ENCODE data around the gene ABCG1.
A peak's percentile ranks its signal among the peaks of the same experiment; 100 is the strongest.

The ABCG1 gene

DNA sequence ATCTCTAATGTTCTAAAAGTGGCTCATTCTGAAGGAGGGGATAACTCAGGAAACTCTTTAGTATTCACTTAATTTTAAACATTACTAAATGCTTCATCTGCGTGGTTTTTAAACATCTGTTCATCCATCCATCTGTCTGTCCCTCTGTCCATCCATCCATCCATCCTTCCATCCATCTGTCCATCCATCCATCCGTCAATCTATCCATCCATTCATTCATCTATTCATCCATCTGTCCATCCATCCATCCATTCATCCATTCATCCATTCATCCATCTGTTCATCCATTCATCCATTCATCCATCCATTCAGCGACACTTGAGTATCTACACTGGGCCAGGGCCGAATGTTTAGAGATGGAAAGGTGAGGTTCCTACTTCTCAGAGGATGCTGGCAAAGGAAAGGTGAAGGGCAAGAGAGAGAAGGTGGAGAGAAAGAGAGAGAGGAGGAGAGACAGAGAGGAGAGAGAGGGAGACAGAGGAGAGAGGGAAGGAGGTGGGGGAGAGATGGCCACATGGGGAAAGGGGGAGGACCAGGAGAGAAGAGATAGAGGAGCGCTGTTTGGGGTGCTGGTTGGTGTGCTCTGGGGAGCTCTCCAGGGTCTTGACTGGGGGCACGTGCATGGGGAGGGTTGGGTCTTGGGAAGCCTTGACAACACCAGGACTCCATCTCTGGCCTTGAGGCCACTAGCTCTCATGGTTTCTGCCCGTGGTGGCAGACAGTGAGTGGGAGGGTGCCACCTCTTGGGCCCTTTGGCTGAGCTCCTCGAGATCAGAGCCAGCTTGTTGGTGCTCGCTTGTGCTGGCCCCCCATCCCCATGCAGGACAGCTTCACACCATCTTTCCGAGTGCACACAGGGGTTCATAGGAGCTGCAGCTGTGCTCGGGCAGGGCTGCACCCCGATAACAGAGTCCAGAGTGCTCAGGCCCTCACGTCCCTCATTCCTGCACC lies 45.6 kb downstream of the ABCG1 start:
- Histone ChIP-seq H3K4me3 (ENCODE audit: low read depth, low read length) (no peak overlapping the region), H3K4me1 (peaks cover 2% of the 10 kb centered on the region; the same call in 1 of the 2 replicates), H3K36me3 (no peaks in the 10 kb centered on the region), H3K27me3 (no peaks in the 10 kb centered on the region), H3K9me3 (no peaks in the 10 kb centered on the region)
- TF ChIP-seq, protein P1, sequence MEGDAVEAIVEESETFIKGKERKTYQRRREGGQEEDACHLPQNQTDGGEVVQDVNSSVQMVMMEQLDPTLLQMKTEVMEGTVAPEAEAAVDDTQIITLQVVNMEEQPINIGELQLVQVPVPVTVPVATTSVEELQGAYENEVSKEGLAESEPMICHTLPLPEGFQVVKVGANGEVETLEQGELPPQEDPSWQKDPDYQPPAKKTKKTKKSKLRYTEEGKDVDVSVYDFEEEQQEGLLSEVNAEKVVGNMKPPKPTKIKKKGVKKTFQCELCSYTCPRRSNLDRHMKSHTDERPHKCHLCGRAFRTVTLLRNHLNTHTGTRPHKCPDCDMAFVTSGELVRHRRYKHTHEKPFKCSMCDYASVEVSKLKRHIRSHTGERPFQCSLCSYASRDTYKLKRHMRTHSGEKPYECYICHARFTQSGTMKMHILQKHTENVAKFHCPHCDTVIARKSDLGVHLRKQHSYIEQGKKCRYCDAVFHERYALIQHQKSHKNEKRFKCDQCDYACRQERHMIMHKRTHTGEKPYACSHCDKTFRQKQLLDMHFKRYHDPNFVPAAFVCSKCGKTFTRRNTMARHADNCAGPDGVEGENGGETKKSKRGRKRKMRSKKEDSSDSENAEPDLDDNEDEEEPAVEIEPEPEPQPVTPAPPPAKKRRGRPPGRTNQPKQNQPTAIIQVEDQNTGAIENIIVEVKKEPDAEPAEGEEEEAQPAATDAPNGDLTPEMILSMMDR (IDR thresholded peaks at IDR 0.05; ENCODE audit: low read depth, low read length): no peak
- no peak for DNase-seq

DNA sequence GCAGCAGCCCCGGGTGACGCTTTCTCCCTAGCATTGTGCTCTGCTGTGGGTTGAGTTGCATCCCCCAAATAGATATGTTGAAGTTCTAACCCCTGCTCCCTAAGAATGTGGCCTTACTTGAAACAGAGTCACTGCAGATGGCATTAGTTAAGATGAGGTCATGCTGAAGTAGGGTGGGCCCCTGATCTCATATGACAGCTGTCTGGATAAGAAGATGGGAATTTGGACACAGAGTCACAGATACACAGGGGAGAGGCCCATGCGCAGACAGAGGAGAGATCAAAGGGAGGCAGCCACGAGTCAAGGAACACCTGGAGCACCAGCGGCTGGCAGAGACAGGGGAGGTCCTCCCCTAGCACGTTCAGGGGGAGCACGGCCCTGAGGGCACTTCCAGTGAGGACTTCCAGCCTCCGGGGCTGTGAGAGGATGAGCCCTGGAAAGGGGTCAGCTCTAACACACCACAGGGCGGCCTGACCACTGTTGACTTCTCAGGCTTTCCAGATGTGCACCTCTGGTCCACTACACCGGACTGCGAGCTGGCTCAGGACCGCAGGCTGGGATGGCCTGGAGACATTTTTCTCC lies 46.4 kb downstream of the ABCG1 start:
- TF ChIP-seq, protein P1 (IDR thresholded peaks at IDR 0.05; ENCODE audit: low read depth, low read length): no peak
- Histone ChIP-seq H3K36me3 (no peaks in the 10 kb centered on the region), H3K27me3 (no peaks in the 10 kb centered on the region), H3K4me1 (no peaks in the 10 kb centered on the region; the same call in 1 of the 2 replicates), H3K4me3 (ENCODE audit: low read depth, low read length) (no peak overlapping the region), H3K9me3 (no peaks in the 10 kb centered on the region)
- no peak for DNase-seq

DNA sequence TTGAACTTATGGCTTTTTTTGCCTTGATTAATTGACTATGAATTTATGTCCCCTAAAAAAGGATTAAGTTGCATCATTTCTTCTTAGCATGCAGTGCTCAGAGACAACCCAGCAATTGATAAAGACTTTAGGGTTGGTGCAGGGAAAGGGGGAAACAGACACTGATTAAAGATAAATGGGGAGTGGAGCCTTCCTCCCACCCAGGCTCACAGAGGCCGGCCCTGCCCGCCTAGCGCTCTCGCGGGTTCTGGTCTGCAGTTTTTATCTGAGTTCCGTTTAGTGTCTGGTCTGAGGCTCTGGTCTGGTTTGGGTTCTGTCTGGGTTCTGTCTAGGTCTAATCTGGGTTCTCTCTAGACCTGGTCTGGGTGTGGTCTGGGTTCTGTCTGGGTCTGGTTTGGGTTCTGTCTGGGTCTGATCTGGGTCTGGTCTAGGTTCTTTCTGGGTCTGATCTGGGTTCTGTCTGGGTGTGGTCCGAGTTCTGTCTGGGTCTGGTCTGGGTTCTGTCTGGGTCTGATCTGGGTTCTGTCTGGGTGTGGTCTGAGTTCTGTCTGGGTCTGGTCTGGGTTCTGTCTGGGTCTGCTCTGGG lies 48.1 kb downstream of the ABCG1 start:
- Histone ChIP-seq H3K36me3 (no peaks in the 10 kb centered on the region; the same call in 1 of the 2 replicates), H3K4me1 (no peaks in the 10 kb centered on the region; the same call in 1 of the 2 replicates)
- peak; percentile 36 for DNase-seq

DNA sequence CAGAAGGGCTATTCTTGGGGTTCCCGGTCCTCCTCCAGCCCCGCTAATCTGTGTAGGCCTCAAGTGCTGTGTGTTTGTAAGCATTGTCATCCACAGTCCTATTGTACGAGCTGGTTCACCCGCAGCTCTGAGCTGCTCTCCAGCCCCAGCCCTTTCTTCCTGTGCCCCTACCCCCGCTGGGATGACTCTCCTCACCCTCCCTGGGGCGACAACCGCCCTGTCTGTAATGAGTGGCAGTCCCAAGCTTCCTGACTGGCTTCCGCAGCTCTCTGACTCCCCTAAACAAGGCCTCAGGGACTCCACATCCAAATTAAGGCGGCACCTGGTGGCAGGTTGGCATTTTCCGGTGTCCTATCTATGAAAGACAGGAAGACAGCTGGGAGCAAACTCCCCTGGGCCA lies 50.4 kb downstream of the ABCG1 start:
- no peaks in the 10 kb centered on the region; the same call in 1 of the 2 replicates for H3K4me1 ChIP-seq
- no peak for DNase-seq
- no peak overlapping the region for H3K4me3 ChIP-seq (ENCODE audit: low read depth, low read length)
- TF ChIP-seq, protein P1 (IDR thresholded peaks at IDR 0.05; ENCODE audit: low read depth, low read length): no peak
- H3K27me3 ChIP-seq: no peaks in the 10 kb centered on the region
- no peaks in the 10 kb centered on the region for H3K9me3 ChIP-seq
- H3K36me3 ChIP-seq: no peaks in the 10 kb centered on the region; the same call in 1 of the 2 replicates

More for the DNA sequence above, 48.1 kb downstream of the ABCG1 start:
- H3K27me3 ChIP-seq: no peaks in the 10 kb centered on the region
- TF ChIP-seq, protein P1 (IDR thresholded peaks at IDR 0.05; ENCODE audit: low read depth, low read length): no peak
- no peaks in the 10 kb centered on the region for H3K9me3 ChIP-seq
- no peak overlapping the region for H3K4me3 ChIP-seq (ENCODE audit: low read depth, low read length)

DNA sequence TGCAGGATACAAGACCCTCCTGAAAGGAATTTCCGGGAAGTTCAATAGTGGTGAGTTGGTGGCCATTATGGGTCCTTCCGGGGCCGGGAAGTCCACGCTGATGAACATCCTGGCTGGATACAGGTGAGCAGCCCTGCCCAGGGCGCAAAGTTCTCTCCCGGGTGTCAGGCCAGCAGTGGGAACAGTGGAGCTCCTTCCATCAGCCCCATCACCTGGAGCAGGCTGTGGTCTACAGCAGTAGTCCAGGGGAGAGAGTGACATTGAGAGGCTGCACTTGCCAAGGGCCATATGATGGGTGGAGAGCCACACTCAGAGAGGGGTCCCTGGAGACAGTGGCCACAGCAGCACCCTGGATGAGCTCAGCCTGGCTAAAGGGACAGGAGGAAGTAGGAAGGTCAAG lies 52.1 kb downstream of the ABCG1 start:
- Histone ChIP-seq H3K4me3 (ENCODE audit: low read depth, low read length) (no peak overlapping the region), H3K4me1 (no peaks in the 10 kb centered on the region; the same call in 1 of the 2 replicates), H3K9me3 (no peaks in the 10 kb centered on the region), H3K27me3 (no peaks in the 10 kb centered on the region), H3K36me3 (no peaks in the 10 kb centered on the region; the same call in 1 of the 2 replicates)
- TF ChIP-seq, protein P1 (IDR thresholded peaks at IDR 0.05; ENCODE audit: low read depth, low read length): no peak
- no peak for DNase-seq

Data from BE2C (cell line).